HL-60 (cell line): ENCODE measurements around the gene DOK5.

Experiments
- DNase-seq, 2 experiments: peaks; one replicate each; pipeline ENCODE4 v3.0.0-alpha.2; 2010 to 2020; ENCODE audit warnings: low read depth in 1 of 2, low spot score in 1 of 2
- H3K27ac ChIP-seq: fragments of 250-450 bp; sonication (Bioruptor Pico); replicated peaks from 2 replicates; pipeline ENCODE4 v1.5.1; 2020; ENCODE audit warnings: mild to moderate bottlenecking, moderate library complexity
- H3K27me3 ChIP-seq: fragments of 250-450 bp; sonication (Bioruptor Pico); 2 replicates; pipeline ENCODE4 v1.5.1; 2021; ENCODE audit warnings: mild to moderate bottlenecking, moderate library complexity; ENCODE audit not compliant: insufficient read depth, poor library complexity, severe bottlenecking
- H3K4me3 ChIP-seq: replicated peaks from 2 replicates; pipeline ENCODE4 v1.5.1; 2011; ENCODE audit warnings: mild to moderate bottlenecking, control low read depth, low read length; ENCODE audit not compliant: insufficient read depth
- GABPA ChIP-seq: IDR thresholded peaks from 2 replicates; pipeline ENCODE4 v1.6.1; 2012; ENCODE audit warnings: low read depth
- POLR2AphosphoS5 ChIP-seq: IDR thresholded peaks from 2 replicates; pipeline ENCODE4 v1.6.1; 2012; ENCODE audit warnings: low read depth
- SPI1 ChIP-seq: IDR thresholded peaks from 2 replicates; pipeline ENCODE4 v1.6.1; 2012; ENCODE audit warnings: low read depth, mild to moderate bottlenecking, borderline replicate concordance
- TF ChIP-seq, protein P1 (sequence below): IDR thresholded peaks from 2 replicates; pipeline ENCODE4 v1.6.1; 2012; ENCODE audit warnings: low read depth; ENCODE audit not compliant: insufficient replicate concordance
- TF ChIP-seq, protein P2 (sequence below): IDR thresholded peaks from one replicate; pipeline ENCODE4 v1.5.1; 2011; ENCODE audit warnings: low read length, control low read depth, inconsistent platforms; ENCODE audit not compliant: insufficient read depth

DOK5 gene

DNA sequence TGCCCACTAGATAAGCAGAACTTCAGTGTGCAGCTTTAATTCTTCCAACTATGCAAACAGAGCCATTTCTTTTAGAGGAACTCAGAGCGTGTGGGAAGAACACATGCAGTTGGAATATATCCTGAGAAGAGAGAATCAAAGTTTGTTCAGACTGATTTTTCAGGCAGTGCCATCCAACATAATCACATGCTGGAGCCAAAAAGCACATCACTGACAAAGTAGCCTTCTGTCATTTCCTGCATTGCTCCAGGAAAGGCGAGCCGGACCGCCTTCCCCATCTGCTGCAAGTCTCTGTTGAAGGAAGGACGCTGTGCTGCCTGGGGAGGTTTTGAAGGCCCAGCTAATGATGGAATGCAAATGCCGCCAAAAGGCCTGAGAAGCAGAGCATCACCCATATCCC, 98.4 kb downstream of the DOK5 start:
- no peaks in the 10 kb centered on the region for H3K27me3 ChIP-seq
- H3K4me3 ChIP-seq = no peak overlapping the region
- no peak for DNase-seq
- H3K27ac ChIP-seq = no peak overlapping the region
- TF ChIP-seq POLR2AphosphoS5 (no peak), GABPA (no peak), SPI1 (no peak)
- TF ChIP-seq, protein P1, sequence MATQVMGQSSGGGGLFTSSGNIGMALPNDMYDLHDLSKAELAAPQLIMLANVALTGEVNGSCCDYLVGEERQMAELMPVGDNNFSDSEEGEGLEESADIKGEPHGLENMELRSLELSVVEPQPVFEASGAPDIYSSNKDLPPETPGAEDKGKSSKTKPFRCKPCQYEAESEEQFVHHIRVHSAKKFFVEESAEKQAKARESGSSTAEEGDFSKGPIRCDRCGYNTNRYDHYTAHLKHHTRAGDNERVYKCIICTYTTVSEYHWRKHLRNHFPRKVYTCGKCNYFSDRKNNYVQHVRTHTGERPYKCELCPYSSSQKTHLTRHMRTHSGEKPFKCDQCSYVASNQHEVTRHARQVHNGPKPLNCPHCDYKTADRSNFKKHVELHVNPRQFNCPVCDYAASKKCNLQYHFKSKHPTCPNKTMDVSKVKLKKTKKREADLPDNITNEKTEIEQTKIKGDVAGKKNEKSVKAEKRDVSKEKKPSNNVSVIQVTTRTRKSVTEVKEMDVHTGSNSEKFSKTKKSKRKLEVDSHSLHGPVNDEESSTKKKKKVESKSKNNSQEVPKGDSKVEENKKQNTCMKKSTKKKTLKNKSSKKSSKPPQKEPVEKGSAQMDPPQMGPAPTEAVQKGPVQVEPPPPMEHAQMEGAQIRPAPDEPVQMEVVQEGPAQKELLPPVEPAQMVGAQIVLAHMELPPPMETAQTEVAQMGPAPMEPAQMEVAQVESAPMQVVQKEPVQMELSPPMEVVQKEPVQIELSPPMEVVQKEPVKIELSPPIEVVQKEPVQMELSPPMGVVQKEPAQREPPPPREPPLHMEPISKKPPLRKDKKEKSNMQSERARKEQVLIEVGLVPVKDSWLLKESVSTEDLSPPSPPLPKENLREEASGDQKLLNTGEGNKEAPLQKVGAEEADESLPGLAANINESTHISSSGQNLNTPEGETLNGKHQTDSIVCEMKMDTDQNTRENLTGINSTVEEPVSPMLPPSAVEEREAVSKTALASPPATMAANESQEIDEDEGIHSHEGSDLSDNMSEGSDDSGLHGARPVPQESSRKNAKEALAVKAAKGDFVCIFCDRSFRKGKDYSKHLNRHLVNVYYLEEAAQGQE = no peak
- TF ChIP-seq, protein P2, sequence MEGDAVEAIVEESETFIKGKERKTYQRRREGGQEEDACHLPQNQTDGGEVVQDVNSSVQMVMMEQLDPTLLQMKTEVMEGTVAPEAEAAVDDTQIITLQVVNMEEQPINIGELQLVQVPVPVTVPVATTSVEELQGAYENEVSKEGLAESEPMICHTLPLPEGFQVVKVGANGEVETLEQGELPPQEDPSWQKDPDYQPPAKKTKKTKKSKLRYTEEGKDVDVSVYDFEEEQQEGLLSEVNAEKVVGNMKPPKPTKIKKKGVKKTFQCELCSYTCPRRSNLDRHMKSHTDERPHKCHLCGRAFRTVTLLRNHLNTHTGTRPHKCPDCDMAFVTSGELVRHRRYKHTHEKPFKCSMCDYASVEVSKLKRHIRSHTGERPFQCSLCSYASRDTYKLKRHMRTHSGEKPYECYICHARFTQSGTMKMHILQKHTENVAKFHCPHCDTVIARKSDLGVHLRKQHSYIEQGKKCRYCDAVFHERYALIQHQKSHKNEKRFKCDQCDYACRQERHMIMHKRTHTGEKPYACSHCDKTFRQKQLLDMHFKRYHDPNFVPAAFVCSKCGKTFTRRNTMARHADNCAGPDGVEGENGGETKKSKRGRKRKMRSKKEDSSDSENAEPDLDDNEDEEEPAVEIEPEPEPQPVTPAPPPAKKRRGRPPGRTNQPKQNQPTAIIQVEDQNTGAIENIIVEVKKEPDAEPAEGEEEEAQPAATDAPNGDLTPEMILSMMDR = no peak

- TF ChIP-seq, protein P1 = no peak
- TF ChIP-seq POLR2AphosphoS5 (no peak), SPI1 (no peak), GABPA (no peak)
- TF ChIP-seq, protein P2 = no peak
- no peaks in the 10 kb centered on the region for H3K27me3 ChIP-seq
- no peak overlapping the region for H3K27ac ChIP-seq
- no peak overlapping the region for H3K4me3 ChIP-seq
- DNase-seq = no peak
Measured at GRCh38 chr20:54576518-54576917, 101.1 kb downstream of the DOK5 start.

DNA sequence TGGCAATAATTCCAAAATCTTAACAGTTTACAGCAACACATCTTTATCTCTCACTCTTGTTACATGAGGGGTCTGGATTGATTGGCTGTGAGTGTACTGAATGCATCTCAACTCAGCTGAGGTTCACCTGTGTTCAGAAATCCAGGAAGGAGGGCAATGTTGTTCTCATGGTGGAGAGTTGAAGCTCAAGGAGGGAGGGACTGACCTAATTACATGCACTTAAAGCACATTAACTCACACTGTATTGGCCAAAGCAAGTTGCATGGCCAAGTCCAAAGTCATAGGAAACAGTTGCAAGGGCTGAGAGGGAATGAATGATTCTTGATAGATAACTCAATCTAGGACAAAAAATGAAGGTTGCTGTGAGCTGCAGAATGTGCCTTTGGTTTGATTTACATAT, 102.2 kb downstream of the DOK5 start:
- TF ChIP-seq POLR2AphosphoS5 (no peak), GABPA (no peak), SPI1 (no peak)
- TF ChIP-seq, protein P2 = no peak
- TF ChIP-seq, protein P1 = no peak
- Histone ChIP-seq H3K27ac (no peak overlapping the region), H3K27me3 (no peaks in the 10 kb centered on the region), H3K4me3 (no peak overlapping the region)
- DNase-seq = no peak
